C4-2B (cell line): ENCODE results near the gene NAT8.
"Not testable (repeated sequence)": the region's sequence is repeated elsewhere in the genome, so short reads cannot be mapped to it uniquely, and the experiment has no call there.

Experiments
- CTCF ChIP-seq: fragments of 450-650 bp; conservative IDR thresholded peaks from 2 replicates; pipeline ENCODE4 v1.5.1; 2017; ENCODE audit warnings: mild to moderate bottlenecking
- ZFX ChIP-seq: fragments of 450-650 bp; IDR thresholded peaks from 2 replicates; pipeline ENCODE4 v1.6.1; 2017

DNA sequence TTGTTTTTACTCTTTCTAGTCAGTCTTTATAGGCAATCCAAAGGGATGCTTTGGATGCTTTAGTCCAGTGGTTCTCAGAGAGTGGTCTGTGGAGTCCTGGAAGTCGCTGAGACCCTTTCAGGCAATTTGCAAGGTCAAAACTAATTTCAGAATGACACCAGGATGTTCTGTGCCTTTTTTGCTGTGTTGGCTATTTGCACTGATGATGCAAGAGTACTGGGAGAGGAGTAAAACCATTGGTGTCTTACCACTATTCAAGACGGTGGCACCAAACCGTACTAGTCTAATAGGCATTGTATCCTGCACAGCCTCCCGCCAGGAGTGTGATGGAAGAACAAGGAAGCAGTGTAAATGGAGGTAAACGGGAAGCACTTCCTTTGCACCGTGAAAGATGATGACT, 34.0 kb upstream of the NAT8 start:
- not testable (repeated sequence) for TF ChIP-seq CTCF, ZFX
